Urinary bladder (tissue), 4 donors: Measurements from ENCODE around the gene PRKG1. TPM values are rescaled to one million over a fixed set of nuclear protein-coding genes. Genes with fewer than 3 reads are reported as not detected.
A peak's percentile ranks its signal among the peaks of the same experiment; 100 is the strongest.

Experiments used
- DNase-seq: peaks from one replicate; pipeline ENCODE4 v3.0.0-alpha.2; 2015; ENCODE audit errors: extremely low spot score
- H3K27ac ChIP-seq: one replicate; pipeline ENCODE4 v1.5.1; 2013; ENCODE audit warnings: low read depth, mild to moderate bottlenecking, moderate library complexity
- H3K36me3 ChIP-seq: one replicate; pipeline ENCODE4 v1.6.1; 2013; ENCODE audit warnings: mild to moderate bottlenecking, moderate library complexity; ENCODE audit not compliant: insufficient read depth
- H3K4me1 ChIP-seq: one replicate; pipeline ENCODE4 v1.6.1; 2013; ENCODE audit warnings: mild to moderate bottlenecking, moderate library complexity; ENCODE audit not compliant: insufficient read depth
- H3K4me3 ChIP-seq: one replicate; pipeline ENCODE4 v1.5.1; 2013; ENCODE audit warnings: low read depth, low read length
- WGBS: extraction: QIAGEN DNeasy Blood & Tissue Kit; methylation state at CpG from one replicate; pipeline ENCODE4 v1.1.7; 2013; 5-methylcytosine and 5-hydroxymethylcytosine counted together
- polyA plus RNA-seq: library from polyadenylated mRNA; stranded (reverse); fragments of 200-250 nt; gene quantifications from one replicate; pipeline ENCODE4 v1.2.3, GENCODE V29; 2013
- total RNA-seq: library from RNA; depleted of rRNA; stranded (reverse); fragments of >200 nt; gene quantifications from one replicate; pipeline ENCODE4 v1.2.3, GENCODE V29; 2014
- donor health status: healthy with polysubstance abuse.
- donor health status: healthy.

The PRKG1 gene
- total and polyA plus RNA-seq, 2 donors, result 17.1 to 126 TPM

- no peaks in the 10 kb centered on the region for H3K36me3 ChIP-seq
- DNase-seq, result no peak
- H3K27ac ChIP-seq, result no peak overlapping the region
- H3K4me1 ChIP-seq, result no peaks in the 10 kb centered on the region
- WGBS, result 13% methylated on average over 36 of the region's 36 CpGs
- peak overlapping the region; percentile 51 for H3K4me3 ChIP-seq
Observed at GRCh38 chr10:52314822-52315552, 1240.7 kb downstream of the PRKG1 start.

GRCh38 chr10:52316001-52316400 lies 1241.7 kb downstream of the PRKG1 start:
- WGBS, result 77% methylated on average over 1 of the region's 1 CpG

GRCh38 chr10:52316500-52316899 lies 1242.2 kb downstream of the PRKG1 start:
- Histone ChIP-seq H3K36me3 (no peaks in the 10 kb centered on the region), H3K4me1 (no peaks in the 10 kb centered on the region), H3K27ac (no peak overlapping the region), H3K4me3 (no peak overlapping the region)
- 91% methylated on average over 4 of the region's 4 CpGs for WGBS
- no peak for DNase-seq

More at GRCh38 chr10:52316001-52316400, 1241.7 kb downstream of the PRKG1 start:
- no peak overlapping the region for H3K27ac ChIP-seq
- no peak overlapping the region for H3K4me3 ChIP-seq
- no peaks in the 10 kb centered on the region for H3K36me3 ChIP-seq
- H3K4me1 ChIP-seq, result no peaks in the 10 kb centered on the region
- no peak for DNase-seq

- DNase-seq, result no peak
- Histone ChIP-seq H3K27ac (no peak overlapping the region), H3K4me1 (no peaks in the 10 kb centered on the region), H3K4me3 (no peak overlapping the region), H3K36me3 (no peaks in the 10 kb centered on the region)
- WGBS, result 78% methylated on average over 5 of the region's 5 CpGs
Observed at GRCh38 chr10:52318136-52318701, 1243.9 kb downstream of the PRKG1 start.

GRCh38 chr10:52318822-52319464 lies 1244.7 kb downstream of the PRKG1 start:
- DNase-seq, result no peak
- 55% methylated on average over 7 of the region's 7 CpGs for WGBS
- Histone ChIP-seq H3K27ac (no peak overlapping the region), H3K36me3 (no peaks in the 10 kb centered on the region), H3K4me3 (no peak overlapping the region), H3K4me1 (no peaks in the 10 kb centered on the region)

- DNase-seq, result no peak
- no peaks in the 10 kb centered on the region for H3K36me3 ChIP-seq
- WGBS, result 92% methylated on average over 2 of the region's 2 CpGs
- H3K4me3 ChIP-seq, result no peak overlapping the region
- H3K4me1 ChIP-seq, result no peaks in the 10 kb centered on the region
- no peak overlapping the region for H3K27ac ChIP-seq
Observed at GRCh38 chr10:52319926-52320325, 1245.6 kb downstream of the PRKG1 start.

- H3K4me1 ChIP-seq, result no peaks in the 10 kb centered on the region
- WGBS, result 95% methylated on average over 1 of the region's 1 CpG
- DNase-seq, result no peak
Observed at GRCh38 chr10:52322323-52322722, 1248.0 kb downstream of the PRKG1 start.

GRCh38 chr10:52322936-52323335 lies 1248.6 kb downstream of the PRKG1 start:
- H3K4me3 ChIP-seq, result no peak overlapping the region
- WGBS, result 93% methylated on average over 1 of the region's 1 CpG

More at GRCh38 chr10:52322323-52322722, 1248.0 kb downstream of the PRKG1 start:
- no peak overlapping the region for H3K27ac ChIP-seq
- no peak overlapping the region for H3K4me3 ChIP-seq
- no peaks in the 10 kb centered on the region for H3K36me3 ChIP-seq

GRCh38 chr10:52326382-52326781 lies 1252.1 kb downstream of the PRKG1 start:
- DNase-seq, result no peak
- Histone ChIP-seq H3K4me1 (no peaks in the 10 kb centered on the region), H3K27ac (no peak overlapping the region), H3K36me3 (no peaks in the 10 kb centered on the region), H3K4me3 (no peak overlapping the region)
- WGBS, result 75% methylated on average over 2 of the region's 2 CpGs

More at GRCh38 chr10:52322936-52323335, 1248.6 kb downstream of the PRKG1 start:
- Histone ChIP-seq H3K4me1 (no peaks in the 10 kb centered on the region), H3K36me3 (no peaks in the 10 kb centered on the region), H3K27ac (no peak overlapping the region)
- no peak for DNase-seq

GRCh38 chr10:52331638-52332364 lies 1257.5 kb downstream of the PRKG1 start:
- H3K36me3 ChIP-seq, result no peaks in the 10 kb centered on the region
- H3K27ac ChIP-seq, result no peak overlapping the region
- no peaks in the 10 kb centered on the region for H3K4me1 ChIP-seq
- no peak for DNase-seq
- 91% methylated on average over 3 of the region's 3 CpGs for WGBS
- no peak overlapping the region for H3K4me3 ChIP-seq

- Histone ChIP-seq H3K4me3 (no peak overlapping the region), H3K4me1 (no peaks in the 10 kb centered on the region), H3K27ac (no peak overlapping the region), H3K36me3 (no peaks in the 10 kb centered on the region)
- 78% methylated on average over 5 of the region's 5 CpGs for WGBS
- DNase-seq, result no peak
Observed at GRCh38 chr10:52332815-52333214, 1258.5 kb downstream of the PRKG1 start.

- WGBS, result 86% methylated on average over 1 of the region's 1 CpG
- DNase-seq, result no peak
- no peaks in the 10 kb centered on the region for H3K4me1 ChIP-seq
- no peak overlapping the region for H3K27ac ChIP-seq
- H3K36me3 ChIP-seq, result no peaks in the 10 kb centered on the region
- H3K4me3 ChIP-seq, result no peak overlapping the region
Observed at GRCh38 chr10:52334595-52334994, 1260.3 kb downstream of the PRKG1 start.

- WGBS, result 86% methylated on average over 1 of the region's 1 CpG
- H3K4me1 ChIP-seq, result no peaks in the 10 kb centered on the region
- no peak overlapping the region for H3K4me3 ChIP-seq
- H3K27ac ChIP-seq, result no peak overlapping the region
- no peak for DNase-seq
- H3K36me3 ChIP-seq, result no peaks in the 10 kb centered on the region
Observed at GRCh38 chr10:52335665-52336064, 1261.4 kb downstream of the PRKG1 start.
